Gastrocnemius medialis (tissue), 4 donors: ENCODE measurements around the gene RARA.

Source experiments
- CTCF ChIP-seq, 5 experiments: fragments of 450-650 bp in 3 of 5; fragments of 200-600 bp in 2 of 5; sonication (generic) in 2 of 5; IDR thresholded peaks in 4 of 5; conservative IDR thresholded peaks in 1 of 5; 1 replicate in 4 of 5; 2 replicates in 1 of 5; pipeline ENCODE4 v1.5.1; 2016 to 2019; ENCODE audit warnings: antibody characterized with exemption in 5 of 5, mild to moderate bottlenecking in 3 of 5, moderate library complexity in 3 of 5
- POLR2A ChIP-seq, 2 donors: fragments of 450-650 bp; IDR thresholded peaks; one replicate each; pipeline ENCODE4 v1.6.1; 2017; ENCODE audit warnings: antibody characterized with exemption in 2 of 2, mild to moderate bottlenecking in 2 of 2, moderate library complexity in 2 of 2

- no peak for TF ChIP-seq CTCF (IDR thresholded peaks at IDR 0.05 in 4 of 5, conservative IDR thresholded peaks at IDR 0.05 in 1 of 5)
- peak in 1 of 2 donors; percentile 14 for TF ChIP-seq POLR2A (IDR thresholded peaks at IDR 0.05)
Observed at GRCh38 chr17:40338941-40339649, 30.1 kb downstream of the RARA start.
